ENCODE results near the gene GFOD2. TPM values are rescaled to one million over a fixed set of nuclear protein-coding genes. Genes with fewer than 3 reads are reported as not detected.

Gene GFOD2
- total RNA-seq, 6 experiments from 2014 or later, result 19.7 to 39.7 (median 24.6) TPM

- Histone ChIP-seq H3K4me1 (peaks cover 0 to 1% (median 0%) of the 10 kb centered on the region in 4 donors), H3K27ac (no peak overlapping the region), H3K36me3 (no peaks in the 10 kb centered on the region), H3K27me3 (peaks cover 0 to 5% of the 10 kb centered on the region in 2 donors), H3K4me3 (no peak overlapping the region), H3K9me3 (no peaks in the 10 kb centered on the region)
- ATAC-seq (no peak), DNase-seq (no peak)
- TF ChIP-seq, protein P1, sequence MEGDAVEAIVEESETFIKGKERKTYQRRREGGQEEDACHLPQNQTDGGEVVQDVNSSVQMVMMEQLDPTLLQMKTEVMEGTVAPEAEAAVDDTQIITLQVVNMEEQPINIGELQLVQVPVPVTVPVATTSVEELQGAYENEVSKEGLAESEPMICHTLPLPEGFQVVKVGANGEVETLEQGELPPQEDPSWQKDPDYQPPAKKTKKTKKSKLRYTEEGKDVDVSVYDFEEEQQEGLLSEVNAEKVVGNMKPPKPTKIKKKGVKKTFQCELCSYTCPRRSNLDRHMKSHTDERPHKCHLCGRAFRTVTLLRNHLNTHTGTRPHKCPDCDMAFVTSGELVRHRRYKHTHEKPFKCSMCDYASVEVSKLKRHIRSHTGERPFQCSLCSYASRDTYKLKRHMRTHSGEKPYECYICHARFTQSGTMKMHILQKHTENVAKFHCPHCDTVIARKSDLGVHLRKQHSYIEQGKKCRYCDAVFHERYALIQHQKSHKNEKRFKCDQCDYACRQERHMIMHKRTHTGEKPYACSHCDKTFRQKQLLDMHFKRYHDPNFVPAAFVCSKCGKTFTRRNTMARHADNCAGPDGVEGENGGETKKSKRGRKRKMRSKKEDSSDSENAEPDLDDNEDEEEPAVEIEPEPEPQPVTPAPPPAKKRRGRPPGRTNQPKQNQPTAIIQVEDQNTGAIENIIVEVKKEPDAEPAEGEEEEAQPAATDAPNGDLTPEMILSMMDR (IDR thresholded peaks at IDR 0.05), result no peak
- TF ChIP-seq POLR2A (IDR thresholded peaks at IDR 0.05), result no peak
- intact Hi-C loops (cut with DNase I), result no loop called here
- WGBS (ENCODE audit: insufficient coverage, low coverage, low lambda C conversion rate, missing lambda C conversion rate), result 38% methylated on average over 5 of the region's 65 CpGs
Observed at GRCh38 chr16:67648088-67648763, 70.9 kb downstream of the GFOD2 start.

GRCh38 chr16:67647681-67648080 lies 71.4 kb downstream of the GFOD2 start:
- no peaks in the 10 kb centered on the region for H3K36me3 ChIP-seq
- peaks cover 0 to 1% (median 0%) of the 10 kb centered on the region in 4 donors for H3K4me1 ChIP-seq
- TF ChIP-seq, protein P1 (IDR thresholded peaks at IDR 0.05), result no peak
- no peak for TF ChIP-seq POLR2A (IDR thresholded peaks at IDR 0.05)
- peaks cover 0 to 4% of the 10 kb centered on the region in 2 donors for H3K27me3 ChIP-seq
- WGBS (ENCODE audit: insufficient coverage, low coverage, low lambda C conversion rate, missing lambda C conversion rate), result no CpG with 5 or more reads among the region's 13 CpGs
- DNase-seq, result peak in 2 of 3 donors; percentile 37 to 41
- H3K4me3 ChIP-seq, result no peak overlapping the region
- intact Hi-C loops (cut with DNase I), result no loop called here
- H3K9me3 ChIP-seq, result no peaks in the 10 kb centered on the region
- no peak for ATAC-seq
- no peak overlapping the region for H3K27ac ChIP-seq

GRCh38 chr16:67647111-67647651 lies 71.9 kb downstream of the GFOD2 start:
- intact Hi-C loops (cut with DNase I), result no loop called here
- Histone ChIP-seq H3K36me3 (no peaks in the 10 kb centered on the region), H3K27me3 (peaks cover 0 to 4% of the 10 kb centered on the region in 2 donors), H3K4me3 (no peak overlapping the region), H3K9me3 (no peaks in the 10 kb centered on the region), H3K27ac (no peak overlapping the region), H3K4me1 (peaks cover 0 to 6% (median 0%) of the 10 kb centered on the region in 4 donors)
- ATAC-seq (no peak), DNase-seq (no peak)
- WGBS (ENCODE audit: insufficient coverage, low coverage, low lambda C conversion rate, missing lambda C conversion rate), result no CpG with 5 or more reads among the region's 15 CpGs
- no peak for TF ChIP-seq POLR2A (IDR thresholded peaks at IDR 0.05)
- TF ChIP-seq, protein P1 (IDR thresholded peaks at IDR 0.05), result no peak

- no peak overlapping the region for H3K27ac ChIP-seq
- H3K27me3 ChIP-seq, result peaks cover 0 to 4% of the 10 kb centered on the region in 2 donors
- ATAC-seq, result no peak
Observed at GRCh38 chr16:67645397-67646121, 73.6 kb downstream of the GFOD2 start.

More at GRCh38 chr16:67645397-67646121, 73.6 kb downstream of the GFOD2 start:
- WGBS (ENCODE audit: insufficient coverage, low coverage, low lambda C conversion rate, missing lambda C conversion rate), result 51% methylated on average over 2 of the region's 15 CpGs
- intact Hi-C loops (cut with DNase I), result no loop called here
- TF ChIP-seq, protein P1 (IDR thresholded peaks at IDR 0.05), result no peak
- no peak for TF ChIP-seq POLR2A (IDR thresholded peaks at IDR 0.05)
- Histone ChIP-seq H3K9me3 (no peaks in the 10 kb centered on the region), H3K36me3 (no peaks in the 10 kb centered on the region), H3K4me1 (peaks cover 0 to 18% (median 4%) of the 10 kb centered on the region in 4 donors), H3K4me3 (peak overlapping the region in 1 of 3 donors; percentile 14)
- peak in 1 of 3 donors; percentile 37 for DNase-seq
